H9 (cell line): ENCODE measurements around the gene SCFD1. TPM values are rescaled to one million over a fixed set of nuclear protein-coding genes. Genes with fewer than 3 reads are reported as not detected.

Experiments
- DNase-seq: peaks from one replicate; pipeline ENCODE4 v3.0.0-alpha.2; 2017
- H2AFZ ChIP-seq: one replicate; pipeline ENCODE4 v1.6.1; 2013; ENCODE audit warnings: mild to moderate bottlenecking, low read length, control low read depth, moderate library complexity
- H2AK5ac ChIP-seq: 2 replicates; pipeline ENCODE4 v1.6.1; 2013; ENCODE audit warnings: low read length, control low read depth, mixed read lengths; ENCODE audit not compliant: insufficient read length
- H2BK120ac ChIP-seq: one replicate; pipeline ENCODE4 v1.6.1; 2013; ENCODE audit warnings: low read depth, mild to moderate bottlenecking, low read length, control low read depth, inconsistent platforms; ENCODE audit not compliant: poor library complexity, severe bottlenecking
- H2BK12ac ChIP-seq: 2 replicates; pipeline ENCODE4 v1.6.1; 2013; ENCODE audit warnings: low read length, control low read depth, mixed read lengths, low read depth; ENCODE audit not compliant: insufficient read length
- H2BK15ac ChIP-seq: 2 replicates; pipeline ENCODE4 v1.6.1; 2013; ENCODE audit warnings: low read depth, low read length, control low read depth
- H2BK20ac ChIP-seq: one replicate; pipeline ENCODE4 v1.6.1; 2013; ENCODE audit warnings: low read depth, mild to moderate bottlenecking, low read length, control low read depth, inconsistent platforms; ENCODE audit not compliant: poor library complexity, severe bottlenecking
- H2BK5ac ChIP-seq: 2 replicates; pipeline ENCODE4 v1.6.1; 2013; ENCODE audit warnings: low read length, control low read depth, mixed read lengths; ENCODE audit not compliant: insufficient read length
- H3K14ac ChIP-seq: 2 replicates; pipeline ENCODE4 v1.6.1; 2013; ENCODE audit warnings: low read length, control low read depth; ENCODE audit not compliant: insufficient read depth
- H3K18ac ChIP-seq: 2 replicates; pipeline ENCODE4 v1.6.1; 2013; ENCODE audit warnings: low read depth, mild to moderate bottlenecking, mixed read lengths, low read length, control low read depth; ENCODE audit not compliant: insufficient read length
- H3K23ac ChIP-seq: 2 replicates; pipeline ENCODE4 v1.6.1; 2013; ENCODE audit warnings: low read length, control low read depth, mixed read lengths, low read depth; ENCODE audit not compliant: insufficient read length
- H3K23me2 ChIP-seq: 2 replicates; pipeline ENCODE4 v1.6.1; 2013; ENCODE audit warnings: low read depth, mild to moderate bottlenecking, mixed read lengths, low read length, control low read depth; ENCODE audit not compliant: insufficient read length, poor library complexity, severe bottlenecking
- H3K27ac ChIP-seq: 2 replicates; pipeline ENCODE4 v1.5.1; 2013; ENCODE audit warnings: low read length, control low read depth, mixed read lengths, low read depth; ENCODE audit not compliant: insufficient read length
- H3K27me3 ChIP-seq: 2 replicates; pipeline ENCODE4 v1.6.1; 2013; ENCODE audit warnings: low read length, control low read depth, inconsistent platforms; ENCODE audit not compliant: insufficient read depth
- H3K4ac ChIP-seq: 2 replicates; pipeline ENCODE4 v1.6.1; 2013; ENCODE audit warnings: low read depth, mild to moderate bottlenecking, control low read depth, inconsistent platforms, low read length, moderate library complexity
- H3K4me1 ChIP-seq: 2 replicates; pipeline ENCODE4 v1.6.1; 2013; ENCODE audit warnings: low read length, control low read depth, inconsistent platforms; ENCODE audit not compliant: insufficient read depth
- H3K4me2 ChIP-seq: 2 replicates; pipeline ENCODE4 v1.6.1; 2013; ENCODE audit warnings: low read length, control low read depth, mixed read lengths; ENCODE audit not compliant: insufficient read length, insufficient read depth
- H3K56ac ChIP-seq: 2 replicates; pipeline ENCODE4 v1.6.1; 2013; ENCODE audit warnings: low read depth, mild to moderate bottlenecking, mixed read lengths, low read length, control low read depth; ENCODE audit not compliant: insufficient read length
- H3K79me1 ChIP-seq: 2 replicates; pipeline ENCODE4 v1.6.1; 2013; ENCODE audit warnings: low read depth, mild to moderate bottlenecking, moderate library complexity, low read length, control low read depth, inconsistent platforms; ENCODE audit not compliant: insufficient read depth, poor library complexity, severe bottlenecking
- H3K79me2 ChIP-seq: 2 replicates; pipeline ENCODE4 v1.6.1; 2013; ENCODE audit warnings: low read length, control low read depth, inconsistent platforms; ENCODE audit not compliant: insufficient read depth
- H3K9ac ChIP-seq: 2 replicates; pipeline ENCODE4 v1.6.1; 2013; ENCODE audit warnings: low read length, control low read depth, mixed read lengths; ENCODE audit not compliant: insufficient read length; ENCODE audit errors: extremely low read depth
- H3K9me3 ChIP-seq: one replicate; pipeline ENCODE4 v1.6.1; 2013; ENCODE audit warnings: low read depth, low read length, inconsistent platforms; ENCODE audit not compliant: control insufficient read depth
- H3T11ph ChIP-seq: one replicate; pipeline ENCODE4 v1.6.1; 2013; ENCODE audit warnings: mild to moderate bottlenecking, low read length, control low read depth, inconsistent platforms
- H4K20me1 ChIP-seq: one replicate; pipeline ENCODE4 v1.6.1; 2013; ENCODE audit not compliant: control insufficient read depth, insufficient read length, insufficient read depth
- H4K5ac ChIP-seq: 2 replicates; pipeline ENCODE4 v1.6.1; 2013; ENCODE audit warnings: low read depth, mild to moderate bottlenecking, mixed read lengths, low read length, control low read depth; ENCODE audit not compliant: insufficient read length
- H4K8ac ChIP-seq: replicated peaks from 2 replicates; pipeline ENCODE4 v1.6.1; 2013; ENCODE audit warnings: low read length, control low read depth, mixed read lengths, low read depth; ENCODE audit not compliant: insufficient read length
- H4K91ac ChIP-seq: 2 replicates; pipeline ENCODE4 v1.6.1; 2013; ENCODE audit warnings: low read depth, mild to moderate bottlenecking, moderate library complexity, mixed read lengths, low read length, control low read depth; ENCODE audit not compliant: insufficient read length
- H3K27ac Mint-ChIP-seq, 3 experiments: 2 replicates in 2 of 3; 3 replicates in 1 of 3; pipeline ENCODE4 v1.8.0; 2020 to 2021; ENCODE audit warnings: mixed read lengths in 3 of 3, mild to moderate bottlenecking in 1 of 3, moderate library complexity in 1 of 3
- H3K27me3 Mint-ChIP-seq: 2 replicates; pipeline ENCODE4 v1.8.0; 2021; ENCODE audit warnings: low read depth, mild to moderate bottlenecking, moderate library complexity, mixed read lengths
- H3K36me3 Mint-ChIP-seq, 3 experiments: 2 replicates in 2 of 3; 3 replicates in 1 of 3; pipeline ENCODE4 v1.8.0; 2020 to 2021; ENCODE audit warnings: low read depth in 3 of 3, mixed read lengths in 3 of 3; ENCODE audit not compliant: insufficient read depth in 1 of 3
- H3K4me1 Mint-ChIP-seq, 2 experiments: 2 replicates each; pipeline ENCODE4 v1.8.0; 2020; ENCODE audit warnings: mixed read lengths in 2 of 2
- H3K4me3 Mint-ChIP-seq, 2 experiments: 2 replicates in 1 of 2; 3 replicates in 1 of 2; pipeline ENCODE4 v1.8.0; 2020 to 2021; ENCODE audit warnings: mild to moderate bottlenecking in 2 of 2, mixed read lengths in 2 of 2, moderate library complexity in 1 of 2
- H3K9me3 Mint-ChIP-seq, 2 experiments: 2 replicates in 1 of 2; 3 replicates in 1 of 2; pipeline ENCODE4 v1.8.0; 2020; ENCODE audit warnings: mild to moderate bottlenecking in 2 of 2, mixed read lengths in 2 of 2, moderate library complexity in 1 of 2
- total RNA-seq: library from RNA; stranded (reverse); gene quantifications from 2 replicates; pipeline ENCODE4 v1.2.1, GENCODE V29; 2021
- TF ChIP-seq, protein P1 (sequence below): fragments of 200-600 bp; sonication (generic); conservative IDR thresholded peaks from 3 replicates; pipeline ENCODE4 v1.8.0; 2021; ENCODE audit warnings: antibody characterized with exemption, mild to moderate bottlenecking

SCFD1 gene
- total RNA-seq, 1 experiment from 2014 or later, result 85.2 TPM

DNA sequence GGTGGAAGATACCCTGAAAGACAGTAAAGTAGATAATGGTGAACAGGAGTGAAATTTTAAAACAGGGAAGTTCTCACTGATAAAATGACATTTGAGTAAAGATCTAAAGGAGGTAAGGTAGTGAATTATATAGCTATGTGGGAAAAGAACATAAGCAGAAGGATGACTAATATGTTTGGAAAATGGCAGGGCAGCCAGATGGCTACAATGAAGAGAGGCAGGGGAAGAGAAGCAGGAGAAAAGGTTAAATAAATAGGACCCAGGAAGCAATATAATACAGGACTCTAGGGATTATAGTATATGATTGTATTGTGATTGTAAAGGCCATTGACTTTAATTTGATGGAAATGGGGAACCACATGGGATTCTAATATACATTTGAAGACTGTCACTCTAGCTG is 33.0 kb downstream of the SCFD1 start:
- no peaks in the 10 kb centered on the region for H3K79me2 ChIP-seq
- H3K4me1 Mint-ChIP-seq, result no peaks in the 10 kb centered on the region
- H4K91ac ChIP-seq, result no peak overlapping the region
- no peak overlapping the region for H3K27ac Mint-ChIP-seq
- no peak overlapping the region for H3T11ph ChIP-seq
- H2BK20ac ChIP-seq, result no peak overlapping the region
- no peak overlapping the region for H3K4me3 Mint-ChIP-seq
- no peak overlapping the region for H3K9ac ChIP-seq
- no peak overlapping the region for H4K5ac ChIP-seq
- no peaks in the 10 kb centered on the region for H3K4me1 ChIP-seq
- TF ChIP-seq, protein P1, sequence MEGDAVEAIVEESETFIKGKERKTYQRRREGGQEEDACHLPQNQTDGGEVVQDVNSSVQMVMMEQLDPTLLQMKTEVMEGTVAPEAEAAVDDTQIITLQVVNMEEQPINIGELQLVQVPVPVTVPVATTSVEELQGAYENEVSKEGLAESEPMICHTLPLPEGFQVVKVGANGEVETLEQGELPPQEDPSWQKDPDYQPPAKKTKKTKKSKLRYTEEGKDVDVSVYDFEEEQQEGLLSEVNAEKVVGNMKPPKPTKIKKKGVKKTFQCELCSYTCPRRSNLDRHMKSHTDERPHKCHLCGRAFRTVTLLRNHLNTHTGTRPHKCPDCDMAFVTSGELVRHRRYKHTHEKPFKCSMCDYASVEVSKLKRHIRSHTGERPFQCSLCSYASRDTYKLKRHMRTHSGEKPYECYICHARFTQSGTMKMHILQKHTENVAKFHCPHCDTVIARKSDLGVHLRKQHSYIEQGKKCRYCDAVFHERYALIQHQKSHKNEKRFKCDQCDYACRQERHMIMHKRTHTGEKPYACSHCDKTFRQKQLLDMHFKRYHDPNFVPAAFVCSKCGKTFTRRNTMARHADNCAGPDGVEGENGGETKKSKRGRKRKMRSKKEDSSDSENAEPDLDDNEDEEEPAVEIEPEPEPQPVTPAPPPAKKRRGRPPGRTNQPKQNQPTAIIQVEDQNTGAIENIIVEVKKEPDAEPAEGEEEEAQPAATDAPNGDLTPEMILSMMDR, result no peak
- no peak overlapping the region for H4K8ac ChIP-seq
- DNase-seq, result no peak
- no peak overlapping the region for H3K27ac ChIP-seq
- H4K20me1 ChIP-seq, result no peaks in the 10 kb centered on the region
- no peak overlapping the region for H2AFZ ChIP-seq
- H3K79me1 ChIP-seq, result no peaks in the 10 kb centered on the region
- H3K9me3 ChIP-seq, result no peaks in the 10 kb centered on the region
- no peak overlapping the region for H3K4ac ChIP-seq
- H3K27me3 Mint-ChIP-seq, result no peaks in the 10 kb centered on the region
- H3K9me3 Mint-ChIP-seq, result no peaks in the 10 kb centered on the region
- H2BK5ac ChIP-seq, result no peak overlapping the region
- no peak overlapping the region for H2BK15ac ChIP-seq
- H3K36me3 Mint-ChIP-seq, result peaks cover 6 to 34% (median 33%) of the 10 kb centered on the region in 3 experiments; a peak in 6 of 7 replicates
- H3K23ac ChIP-seq, result no peak overlapping the region
- H3K14ac ChIP-seq, result no peak overlapping the region
- no peaks in the 10 kb centered on the region for H3K23me2 ChIP-seq
- H3K4me2 ChIP-seq, result no peak overlapping the region
- H2BK120ac ChIP-seq, result no peak overlapping the region
- no peak overlapping the region for H3K56ac ChIP-seq
- H3K27me3 ChIP-seq, result no peaks in the 10 kb centered on the region
- H2BK12ac ChIP-seq, result no peak overlapping the region
- H2AK5ac ChIP-seq, result no peak overlapping the region
- no peak overlapping the region for H3K18ac ChIP-seq
